Activated T-cell treated with anti-CD3 and anti-CD28 coated beads for 24 hours (primary cell): ENCODE data around the gene ZFP28.
A peak's percentile ranks its signal among the peaks of the same experiment; 100 is the strongest.

Experiments
- DNase-seq: peaks from one replicate; pipeline ENCODE4 v3.0.0-alpha.2; 2020; ENCODE audit warnings: low read depth

ZFP28 gene

DNA sequence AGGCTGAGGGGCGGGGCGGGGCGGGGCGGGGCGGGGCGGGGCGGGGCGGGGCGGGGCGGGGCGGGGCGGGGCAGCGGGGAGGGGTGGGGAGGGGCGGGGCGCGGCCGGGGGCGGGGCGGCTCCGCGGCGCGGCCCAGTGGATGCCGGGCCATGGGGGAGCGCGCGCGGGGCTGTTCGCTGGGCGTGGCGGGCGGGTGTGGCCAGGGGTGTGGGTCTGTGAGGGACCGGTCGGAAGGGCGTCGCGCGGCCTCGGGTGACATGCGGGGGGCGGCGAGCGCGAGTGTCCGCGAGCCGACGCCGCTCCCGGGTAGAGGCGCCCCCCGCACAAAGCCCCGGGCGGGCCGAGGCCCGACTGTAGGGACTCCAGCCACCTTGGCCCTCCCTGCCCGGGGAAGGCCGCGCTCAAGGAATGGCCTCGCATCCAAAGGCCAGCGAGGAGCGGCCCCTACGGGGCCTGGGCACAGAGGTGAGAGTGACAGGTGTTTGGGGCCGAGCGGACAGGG is at the start of gene ZFP28:
Gene ZFP28, plus strand, starts transcription at position 188 of the 503 bp plus-strand sequence. Its CDS starts 71 bp downstream, at position 259.
- no peak for DNase-seq

- DNase-seq, result no peak
These were observed 47.3 kb upstream of the ZFP28 start for GRCh38 chr19:56491399-56491798.

GRCh38 chr19:56504581-56504980 is 34.2 kb upstream of the ZFP28 start:
- no peak for DNase-seq

- DNase-seq, result peak; percentile 77
These were observed 31.1 kb upstream of the ZFP28 start, which contains the start of gene ZNF471 for GRCh38 chr19:56507446-56508289. Gene ZNF471, plus strand, starts transcription at chr19:56507855. Its CDS starts 3,717 bp downstream, at chr19:56511572.

DNA sequence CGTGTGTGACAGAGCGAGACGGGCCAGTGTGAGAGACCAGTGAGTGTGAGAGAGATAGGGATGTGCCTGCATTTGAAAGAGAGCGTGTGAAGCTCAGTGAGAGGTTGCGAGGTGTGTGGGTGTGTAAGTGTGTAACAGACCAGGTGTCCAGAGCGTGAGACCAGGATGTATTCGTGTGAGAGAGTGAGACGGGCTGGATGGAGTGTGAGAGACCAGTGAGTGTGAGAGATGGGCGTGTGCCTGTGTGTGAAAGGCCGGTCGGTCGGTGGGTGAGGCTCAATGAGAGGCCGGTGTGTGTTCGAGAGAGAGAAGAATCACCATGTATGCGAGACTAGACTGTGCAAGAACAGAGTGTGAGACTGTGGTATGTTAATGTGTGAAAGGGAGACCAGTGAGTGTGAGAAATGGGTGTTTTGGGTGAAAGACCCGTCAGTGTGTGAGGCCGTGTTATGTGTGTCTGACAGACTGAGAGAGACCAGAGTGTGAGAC is 30.4 kb upstream of the ZFP28 start:
- DNase-seq, result no peak

GRCh38 chr19:56525214-56525860 is 13.4 kb upstream of the ZFP28 start:
- DNase-seq, result no peak

DNA sequence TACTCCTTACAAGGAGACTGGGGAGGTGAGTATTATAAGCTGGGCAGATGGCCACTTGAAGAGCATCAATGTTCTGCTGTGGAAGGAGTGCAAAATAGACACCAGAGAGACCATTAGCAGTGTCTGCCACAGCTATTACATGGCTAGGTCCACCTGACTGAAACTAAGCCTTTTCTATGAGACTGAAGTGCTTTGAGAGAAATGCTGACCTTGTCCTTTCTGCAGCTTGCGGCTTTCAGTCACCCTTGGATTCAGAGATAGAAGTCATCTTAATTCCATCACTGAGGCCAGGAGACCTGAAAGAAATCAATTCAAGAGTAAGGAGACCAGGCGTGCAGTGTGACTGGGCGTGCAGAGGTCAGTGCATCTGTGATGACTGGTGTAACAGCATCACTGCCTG is 1.3 kb upstream of the ZFP28 start:
- no peak for DNase-seq

DNA sequence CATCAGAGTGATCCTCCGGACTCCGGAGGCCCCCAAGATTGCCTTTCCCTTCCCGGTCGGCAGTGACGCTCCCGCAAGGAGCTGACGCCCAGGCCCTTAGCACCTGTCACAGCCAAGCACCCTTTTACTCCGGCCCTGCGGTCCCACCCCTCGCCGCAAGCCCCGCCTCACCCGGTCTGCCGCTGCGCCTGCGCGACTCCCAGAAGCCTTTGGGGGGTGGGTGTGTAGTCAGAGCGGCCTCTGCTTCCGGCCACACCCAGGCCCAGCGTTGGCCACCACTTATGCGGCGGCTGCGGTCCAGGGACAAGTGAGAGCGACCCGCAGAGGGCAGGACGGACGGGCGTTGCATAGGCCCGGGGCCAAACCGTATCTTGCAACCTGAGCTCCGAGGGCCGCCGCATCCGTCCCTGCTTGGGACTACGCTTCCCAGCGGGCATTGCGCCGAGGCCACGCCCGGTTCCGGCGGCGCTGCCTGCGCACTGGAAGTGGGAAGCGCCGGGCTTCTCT is 441 bp upstream of the ZFP28 start:
- DNase-seq, result peak; percentile 87

GRCh38 chr19:56543776-56544175 is 5.0 kb downstream of the ZFP28 start:
- no peak for DNase-seq

DNA sequence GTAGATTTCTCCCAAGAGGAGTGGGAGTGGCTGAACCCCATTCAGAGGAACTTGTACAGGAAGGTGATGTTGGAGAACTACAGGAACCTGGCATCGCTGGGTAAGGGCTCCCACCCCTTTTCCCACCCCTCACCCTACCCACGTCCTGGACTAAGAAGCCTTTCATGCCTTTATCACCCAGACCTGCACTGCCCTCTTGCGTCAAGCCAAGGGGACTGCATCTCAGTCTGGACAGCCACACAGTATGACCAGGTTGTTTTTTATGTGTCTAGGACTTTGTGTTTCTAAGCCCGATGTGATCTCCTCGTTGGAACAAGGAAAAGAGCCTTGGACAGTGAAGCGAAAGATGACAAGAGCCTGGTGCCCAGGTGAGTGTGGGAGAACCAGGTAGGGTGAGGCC is 8.8 kb downstream of the ZFP28 start:
- DNase-seq, result no peak

GRCh38 chr19:56554272-56554869 is 15.6 kb downstream of the ZFP28 start:
- DNase-seq, result no peak

DNA sequence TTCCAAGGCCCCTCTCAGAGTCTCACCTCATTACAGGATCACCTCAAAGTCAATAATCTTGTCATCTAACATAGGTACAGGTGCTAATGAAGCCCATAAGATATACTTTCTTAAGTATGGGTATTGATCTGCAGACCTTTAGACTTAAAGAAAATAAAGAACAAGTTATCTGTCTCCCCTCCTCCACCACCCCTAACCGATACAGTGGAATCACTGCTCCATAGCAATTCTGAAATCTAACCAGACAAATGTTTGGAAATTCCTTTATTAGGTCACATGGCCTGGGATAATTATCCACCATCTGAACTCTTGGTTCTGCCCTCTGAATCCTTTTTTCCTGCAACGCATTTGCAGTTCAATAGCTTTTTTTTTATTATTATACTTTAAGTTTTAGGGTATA is 24.0 kb downstream of the ZFP28 start:
- DNase-seq, result no peak

DNA sequence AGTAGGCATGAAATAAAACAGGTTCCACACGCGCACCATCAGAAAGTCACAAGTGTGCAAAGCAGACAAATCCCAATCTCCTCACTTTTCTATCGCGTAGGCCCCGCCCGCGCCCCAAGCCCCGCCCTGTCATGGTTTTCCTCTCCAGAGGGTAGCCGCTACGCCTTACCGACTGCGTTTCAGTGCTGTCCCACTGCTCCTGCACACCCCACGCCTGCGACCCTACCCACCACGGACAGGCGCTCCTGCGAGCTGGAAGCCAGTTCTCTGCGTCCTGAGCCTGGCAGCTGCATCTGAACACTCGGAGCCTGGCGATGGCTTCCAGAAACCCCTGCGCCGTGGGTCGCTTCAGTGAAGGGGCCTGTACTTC is 28.1 kb downstream of the ZFP28 start:
- no peak for DNase-seq

GRCh38 chr19:56567274-56568120 is 28.7 kb downstream of the ZFP28 start, which contains the start of gene ZNF470:
Gene ZNF470, plus strand, starts transcription at chr19:56567468. Its CDS starts 2,844 bp downstream, at chr19:56570312.
- DNase-seq, result peak; percentile 84

DNA sequence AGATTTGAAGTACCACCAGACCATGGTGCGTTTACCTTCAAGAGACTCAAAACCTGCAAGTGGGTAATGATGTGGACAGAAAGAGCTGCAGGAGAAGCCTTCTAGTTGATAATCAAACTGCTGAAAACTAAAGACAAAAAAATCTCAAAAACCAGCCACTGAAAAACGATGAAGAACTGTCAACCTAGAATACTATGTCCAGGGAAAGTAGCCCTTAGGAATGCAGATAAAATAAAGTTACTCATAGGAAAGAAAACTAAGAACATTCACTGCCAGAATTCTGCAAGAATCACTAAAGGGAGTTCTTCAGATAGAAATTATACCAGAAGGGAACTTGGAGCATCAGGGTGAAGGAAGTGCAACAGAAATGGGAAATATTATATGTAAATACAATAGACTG is 33.8 kb downstream of the ZFP28 start:
- DNase-seq, result no peak

- no peak for DNase-seq
These were observed 35.2 kb downstream of the ZFP28 start for GRCh38 chr19:56573914-56574313.

- no peak for DNase-seq
These were observed 39.2 kb downstream of the ZFP28 start for GRCh38 chr19:56577719-56578602.

DNA sequence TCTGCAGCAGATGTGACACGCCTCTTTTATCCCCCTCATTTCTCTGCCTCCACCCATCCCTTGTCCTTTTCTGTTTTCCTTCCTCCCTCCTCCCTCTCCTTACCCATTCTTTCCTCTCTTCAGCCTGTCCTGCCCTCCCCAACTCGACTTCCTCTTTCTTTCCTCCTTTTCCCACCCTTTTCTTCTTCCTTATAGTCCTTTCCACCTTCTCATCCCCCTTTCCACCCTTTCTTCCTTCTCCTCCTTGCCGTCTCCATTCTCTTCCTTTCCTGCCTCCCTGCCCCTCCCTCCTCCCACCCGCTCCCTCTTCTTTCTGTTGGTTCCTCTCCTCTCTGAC is 55.7 kb downstream of the ZFP28 start:
- DNase-seq, result no peak

GRCh38 chr19:56594783-56595547 is 56.2 kb downstream of the ZFP28 start, which contains the start of gene ZNF71:
Gene ZNF71, plus strand, starts transcription at chr19:56595302. Its CDS starts 6,257 bp downstream, at chr19:56601559.
- DNase-seq, result peak; percentile 86

DNA sequence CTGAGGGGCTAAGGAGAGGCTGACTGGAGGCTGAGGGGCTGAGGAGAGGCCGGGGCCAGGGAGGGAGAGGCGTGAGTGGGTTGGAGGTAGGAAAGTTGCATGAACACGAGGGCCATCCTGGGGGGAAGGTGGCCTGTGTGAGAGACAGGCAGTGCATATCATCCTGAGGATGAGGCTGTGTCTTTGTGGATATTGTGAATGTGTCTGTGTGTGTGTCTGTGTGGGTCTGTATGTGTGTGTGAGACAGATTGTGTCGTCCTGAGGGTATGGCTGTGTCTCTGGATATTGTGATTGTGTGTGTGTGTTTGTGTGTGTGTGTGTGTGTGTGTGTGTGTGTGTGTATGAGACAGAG is 56.8 kb downstream of the ZFP28 start:
- DNase-seq, result no peak
